GM12874 (cell line): Measurements from ENCODE around the gene GNB5.

Experiments used
- TF ChIP-seq, protein P1 (sequence below): IDR thresholded peaks from 2 replicates; pipeline ENCODE4 v1.5.1; 2011; ENCODE audit warnings: low read depth, mild to moderate bottlenecking, control low read depth, low read length, moderate library complexity; ENCODE audit not compliant: insufficient read depth

GNB5 gene

GRCh38 chr15:52154896-52155865 is 36.0 kb downstream of the GNB5 start:
- TF ChIP-seq, protein P1, sequence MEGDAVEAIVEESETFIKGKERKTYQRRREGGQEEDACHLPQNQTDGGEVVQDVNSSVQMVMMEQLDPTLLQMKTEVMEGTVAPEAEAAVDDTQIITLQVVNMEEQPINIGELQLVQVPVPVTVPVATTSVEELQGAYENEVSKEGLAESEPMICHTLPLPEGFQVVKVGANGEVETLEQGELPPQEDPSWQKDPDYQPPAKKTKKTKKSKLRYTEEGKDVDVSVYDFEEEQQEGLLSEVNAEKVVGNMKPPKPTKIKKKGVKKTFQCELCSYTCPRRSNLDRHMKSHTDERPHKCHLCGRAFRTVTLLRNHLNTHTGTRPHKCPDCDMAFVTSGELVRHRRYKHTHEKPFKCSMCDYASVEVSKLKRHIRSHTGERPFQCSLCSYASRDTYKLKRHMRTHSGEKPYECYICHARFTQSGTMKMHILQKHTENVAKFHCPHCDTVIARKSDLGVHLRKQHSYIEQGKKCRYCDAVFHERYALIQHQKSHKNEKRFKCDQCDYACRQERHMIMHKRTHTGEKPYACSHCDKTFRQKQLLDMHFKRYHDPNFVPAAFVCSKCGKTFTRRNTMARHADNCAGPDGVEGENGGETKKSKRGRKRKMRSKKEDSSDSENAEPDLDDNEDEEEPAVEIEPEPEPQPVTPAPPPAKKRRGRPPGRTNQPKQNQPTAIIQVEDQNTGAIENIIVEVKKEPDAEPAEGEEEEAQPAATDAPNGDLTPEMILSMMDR, result no peak

DNA sequence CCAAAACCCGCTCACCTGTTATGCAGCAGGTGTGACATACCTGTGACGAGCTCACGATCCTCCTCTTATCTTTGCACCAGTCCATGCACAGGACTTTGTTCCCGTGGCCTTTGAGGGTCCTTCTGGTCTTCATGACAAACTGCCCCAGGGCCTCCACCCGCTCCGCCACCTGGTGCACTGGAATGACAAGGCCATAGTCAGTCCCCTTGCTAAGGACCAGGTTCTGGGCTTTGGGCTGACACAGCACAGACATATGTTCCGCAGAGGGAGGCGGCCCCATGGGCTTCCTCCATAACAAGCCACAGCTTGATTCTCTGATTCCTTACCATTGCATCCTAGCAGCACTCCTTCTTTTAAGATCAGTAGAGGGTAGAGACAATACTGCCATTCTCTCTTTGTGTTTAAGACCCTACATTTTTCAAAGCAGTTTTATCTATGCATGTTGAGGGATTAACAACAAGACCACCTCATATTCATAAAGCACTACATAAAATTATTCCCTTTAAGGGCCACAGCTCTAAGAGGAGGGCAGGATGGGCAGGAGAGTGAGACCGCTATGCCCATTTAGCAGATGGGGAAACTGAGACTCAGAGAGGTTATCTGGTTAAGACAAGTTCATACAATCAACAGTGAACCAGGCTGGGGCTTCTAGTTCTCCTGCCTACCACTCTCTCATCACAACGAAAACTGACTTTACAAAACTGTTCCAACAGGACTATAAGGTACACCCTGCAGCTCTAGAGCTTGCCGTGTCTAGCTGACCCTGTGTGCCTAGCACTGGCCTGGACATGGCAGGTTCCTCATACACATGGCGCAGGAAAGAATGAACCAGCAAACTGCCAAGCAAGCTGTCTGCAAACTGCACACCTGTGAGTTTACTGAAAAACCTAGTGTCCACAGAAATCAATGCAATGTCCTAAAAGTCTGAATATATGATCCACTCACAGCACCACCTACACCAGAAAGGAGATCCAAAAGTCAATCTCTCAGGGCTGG is 37.0 kb downstream of the GNB5 start:
- TF ChIP-seq, protein P1, result no peak

GRCh38 chr15:52151353-52151752 is 39.8 kb downstream of the GNB5 start:
- TF ChIP-seq, protein P1, result no peak

GRCh38 chr15:52150871-52151270 is 40.3 kb downstream of the GNB5 start:
- TF ChIP-seq, protein P1, result no peak

DNA sequence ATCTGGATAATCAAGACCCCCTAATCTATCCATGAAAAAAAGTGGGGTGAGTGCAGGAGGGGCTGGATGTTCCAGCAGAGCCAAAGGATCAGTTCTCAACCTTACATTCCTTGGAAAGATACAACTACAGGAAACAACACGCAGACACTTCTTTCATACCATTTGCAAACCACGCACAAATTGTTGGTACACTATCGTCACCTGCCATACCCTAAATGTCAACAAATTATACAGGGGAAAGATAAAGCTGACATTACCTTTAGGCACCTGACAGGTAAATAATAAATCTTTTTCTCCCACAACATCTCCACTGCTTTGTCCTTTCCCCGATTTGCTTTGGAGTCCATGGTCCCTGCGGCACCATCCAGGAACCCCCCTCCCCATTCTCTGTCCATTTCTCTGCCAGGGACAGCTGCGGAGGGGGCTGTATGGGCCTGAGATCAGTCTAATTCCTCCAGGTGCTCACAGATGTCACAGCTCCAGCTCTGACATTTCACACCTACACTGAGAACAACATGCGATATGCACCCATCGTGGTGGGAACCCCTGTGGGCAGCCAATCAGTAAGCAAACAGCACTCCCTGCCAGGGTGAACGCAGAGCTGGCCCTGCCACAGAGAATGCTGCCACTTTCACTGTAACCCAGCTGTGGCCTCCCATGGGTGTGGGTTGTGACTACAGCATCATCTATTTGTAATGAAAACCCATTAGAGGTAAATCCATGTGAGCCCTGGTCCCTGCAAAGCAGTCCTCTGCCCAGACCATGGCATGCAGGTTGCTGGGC is 41.0 kb downstream of the GNB5 start:
- TF ChIP-seq, protein P1, result no peak

GRCh38 chr15:52148403-52148802 is 42.8 kb downstream of the GNB5 start:
- TF ChIP-seq, protein P1, result no peak

DNA sequence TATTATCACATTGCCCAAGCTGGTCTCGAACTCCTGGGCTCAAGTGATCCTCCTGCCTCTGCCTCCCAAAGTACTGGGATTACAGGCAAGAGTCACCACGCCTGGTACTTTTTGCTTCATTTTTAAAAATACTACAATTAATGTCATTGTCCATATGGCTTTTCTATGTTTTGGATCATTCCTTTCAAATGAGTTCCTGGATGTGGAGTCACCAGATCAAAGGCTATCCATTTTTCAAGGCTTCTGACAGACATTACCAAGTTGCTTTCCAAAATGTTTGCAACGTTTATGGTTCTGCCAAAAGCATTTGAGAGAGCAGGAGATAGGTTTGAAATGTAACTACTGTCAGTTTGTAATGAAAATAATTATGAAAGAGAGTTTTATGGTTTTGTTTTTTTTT is 44.4 kb downstream of the GNB5 start:
- TF ChIP-seq, protein P1, result no peak
